HG03442 (cell line): ENCODE results near the gene ARHGAP10.
"Not testable (repeated sequence)": the region's sequence is repeated elsewhere in the genome, so short reads cannot be mapped to it uniquely, and the experiment has no call there.

Source experiments
- ATAC-seq: cut with Tn5 transposase; IDR thresholded peaks from one replicate; pipeline ENCODE4 v1.9.1; 2021; ENCODE audit warnings: mild to moderate bottlenecking, moderate library complexity; ENCODE audit not compliant: unreplicated experiment

ARHGAP10 gene

GRCh38 chr4:147975325-147975724, 243.4 kb downstream of the ARHGAP10 start:
- ATAC-seq = no peak

- ATAC-seq = no peak
Measured at GRCh38 chr4:147975933-147976928, 244.3 kb downstream of the ARHGAP10 start.

- no peak for ATAC-seq
Measured at GRCh38 chr4:147980586-147980985, 248.7 kb downstream of the ARHGAP10 start.

- ATAC-seq = peak; percentile 98
Measured at GRCh38 chr4:147981305-147981704, 249.4 kb downstream of the ARHGAP10 start.

GRCh38 chr4:147984065-147984777, 252.3 kb downstream of the ARHGAP10 start:
- ATAC-seq = no peak

GRCh38 chr4:147984778-147985138, 252.9 kb downstream of the ARHGAP10 start:
- ATAC-seq = no peak

- ATAC-seq = no peak
Measured at GRCh38 chr4:147985376-147985775, 253.5 kb downstream of the ARHGAP10 start.

- ATAC-seq = peak; percentile 79
Measured at GRCh38 chr4:147987252-147987651, 255.4 kb downstream of the ARHGAP10 start.

- ATAC-seq = no peak
Measured at GRCh38 chr4:147991543-147992283, 259.8 kb downstream of the ARHGAP10 start.

- ATAC-seq = no peak
Measured at GRCh38 chr4:147994076-147994475, 262.2 kb downstream of the ARHGAP10 start.

GRCh38 chr4:147994491-147995385, 262.9 kb downstream of the ARHGAP10 start:
- ATAC-seq = no peak

- no peak for ATAC-seq
Measured at GRCh38 chr4:147996859-147997258, 265.0 kb downstream of the ARHGAP10 start.

GRCh38 chr4:148000038-148000437, 268.1 kb downstream of the ARHGAP10 start:
- not testable (repeated sequence) for ATAC-seq

GRCh38 chr4:148004228-148004857, 272.5 kb downstream of the ARHGAP10 start:
- ATAC-seq = no peak

- no peak for ATAC-seq
Measured at GRCh38 chr4:148006001-148006400, 274.1 kb downstream of the ARHGAP10 start.

GRCh38 chr4:148007314-148007760, 275.4 kb downstream of the ARHGAP10 start:
- peak; percentile 42 for ATAC-seq

GRCh38 chr4:148007792-148008191, 275.9 kb downstream of the ARHGAP10 start:
- peak; percentile 41 for ATAC-seq

GRCh38 chr4:148015058-148015457, 283.2 kb downstream of the ARHGAP10 start:
- ATAC-seq = peak; percentile 37

GRCh38 chr4:148015468-148015867, 283.6 kb downstream of the ARHGAP10 start:
- no peak for ATAC-seq
